ENCODE results near the gene TLN1. TPM values are rescaled to one million over a fixed set of nuclear protein-coding genes. Genes with fewer than 3 reads are reported as not detected.

Gene TLN1
- total RNA-seq, 1 donor from 2014 or later = 245 TPM

GRCh38 chr9:35738924-35739323, 6.9 kb upstream of the TLN1 start:
- no peak for DNase-seq (ENCODE audit: low read depth)
- H3K36me3 ChIP-seq (ENCODE audit: control insufficient read depth, insufficient read depth, low read length) = peaks cover 5% of the 10 kb centered on the region
- no peak overlapping the region for H3K4me3 ChIP-seq (ENCODE audit: low read depth, low read length)
- H3K27me3 ChIP-seq (ENCODE audit: control insufficient read depth, insufficient read depth, low read length) = no peaks in the 10 kb centered on the region
- no peak for TF ChIP-seq CTCF (IDR thresholded peaks at IDR 0.05; ENCODE audit: insufficient read depth, low read length, poor library complexity, severe bottlenecking)

GRCh38 chr9:35738186-35738585, 6.2 kb upstream of the TLN1 start:
- no peak for DNase-seq (ENCODE audit: low read depth)
- H3K27me3 ChIP-seq (ENCODE audit: control insufficient read depth, insufficient read depth, low read length) = no peaks in the 10 kb centered on the region
- no peak for TF ChIP-seq CTCF (IDR thresholded peaks at IDR 0.05; ENCODE audit: insufficient read depth, low read length, poor library complexity, severe bottlenecking)
- no peak overlapping the region for H3K4me3 ChIP-seq (ENCODE audit: low read depth, low read length)
- peaks cover 5% of the 10 kb centered on the region for H3K36me3 ChIP-seq (ENCODE audit: control insufficient read depth, insufficient read depth, low read length)

- H3K36me3 ChIP-seq (ENCODE audit: control insufficient read depth, insufficient read depth, low read length) = peaks cover 5% of the 10 kb centered on the region
- H3K27me3 ChIP-seq (ENCODE audit: control insufficient read depth, insufficient read depth, low read length) = no peaks in the 10 kb centered on the region
- no peak overlapping the region for H3K4me3 ChIP-seq (ENCODE audit: low read depth, low read length)
- TF ChIP-seq CTCF (IDR thresholded peaks at IDR 0.05; ENCODE audit: insufficient read depth, low read length, poor library complexity, severe bottlenecking) = no peak
- no peak for DNase-seq (ENCODE audit: low read depth)
These were observed 5.1 kb upstream of the TLN1 start for GRCh38 chr9:35737143-35737542.

GRCh38 chr9:35736201-35736633, 4.2 kb upstream of the TLN1 start:
- no peak for DNase-seq (ENCODE audit: low read depth)
- peaks cover 5% of the 10 kb centered on the region for H3K36me3 ChIP-seq (ENCODE audit: control insufficient read depth, insufficient read depth, low read length)
- peak; percentile 93 for TF ChIP-seq CTCF (IDR thresholded peaks at IDR 0.05; ENCODE audit: insufficient read depth, low read length, poor library complexity, severe bottlenecking)
- no peaks in the 10 kb centered on the region for H3K27me3 ChIP-seq (ENCODE audit: control insufficient read depth, insufficient read depth, low read length)
- no peak overlapping the region for H3K4me3 ChIP-seq (ENCODE audit: low read depth, low read length)

- peaks cover 5% of the 10 kb centered on the region for H3K36me3 ChIP-seq (ENCODE audit: control insufficient read depth, insufficient read depth, low read length)
- no peak for TF ChIP-seq CTCF (IDR thresholded peaks at IDR 0.05; ENCODE audit: insufficient read depth, low read length, poor library complexity, severe bottlenecking)
- H3K27me3 ChIP-seq (ENCODE audit: control insufficient read depth, insufficient read depth, low read length) = no peaks in the 10 kb centered on the region
- DNase-seq (ENCODE audit: low read depth) = no peak
- no peak overlapping the region for H3K4me3 ChIP-seq (ENCODE audit: low read depth, low read length)
These were observed 2.1 kb upstream of the TLN1 start for GRCh38 chr9:35734096-35734495.

GRCh38 chr9:35732800-35733541, 976 bp upstream of the TLN1 start:
- peak overlapping the region; percentile 93 for H3K4me3 ChIP-seq (ENCODE audit: low read depth, low read length)
- TF ChIP-seq CTCF (IDR thresholded peaks at IDR 0.05; ENCODE audit: insufficient read depth, low read length, poor library complexity, severe bottlenecking) = peak; percentile 15
- peaks cover 3% of the 10 kb centered on the region for H3K36me3 ChIP-seq (ENCODE audit: control insufficient read depth, insufficient read depth, low read length)
- DNase-seq (ENCODE audit: low read depth) = no peak
- H3K27me3 ChIP-seq (ENCODE audit: control insufficient read depth, insufficient read depth, low read length) = no peaks in the 10 kb centered on the region
